Middle frontal gyrus (tissue), 1 donor: Measurements from ENCODE around the gene SLC37A1.
"Not testable (repeated sequence)": the region's sequence is repeated elsewhere in the genome, so short reads cannot be mapped to it uniquely, and the experiment has no call there.

Source experiments
- DNase-seq: peaks from one replicate; pipeline ENCODE4 v3.0.0-alpha.2; 2015; ENCODE audit warnings: low spot score; ENCODE audit errors: extremely low spot score

Gene SLC37A1

GRCh38 chr21:42592156-42592820, 78.6 kb downstream of the SLC37A1 start:
- no peak for DNase-seq

GRCh38 chr21:42593007-42593814, 79.6 kb downstream of the SLC37A1 start:
- DNase-seq, result peak; percentile 37

- no peak for DNase-seq
These were observed 81.1 kb downstream of the SLC37A1 start for GRCh38 chr21:42594616-42595282.

- no peak for DNase-seq
These were observed 81.9 kb downstream of the SLC37A1 start for GRCh38 chr21:42595283-42596187.

GRCh38 chr21:42596657-42597056, 83.0 kb downstream of the SLC37A1 start:
- no peak for DNase-seq

GRCh38 chr21:42597487-42598158, 84.0 kb downstream of the SLC37A1 start:
- no peak for DNase-seq

GRCh38 chr21:42598159-42598735, 84.6 kb downstream of the SLC37A1 start:
- no peak for DNase-seq

GRCh38 chr21:42599486-42599885, 85.8 kb downstream of the SLC37A1 start:
- no peak for DNase-seq

GRCh38 chr21:42599962-42600361, 86.3 kb downstream of the SLC37A1 start:
- no peak for DNase-seq

GRCh38 chr21:42601656-42602055, 88.0 kb downstream of the SLC37A1 start:
- no peak for DNase-seq

- DNase-seq, result no peak
These were observed 93.5 kb downstream of the SLC37A1 start for GRCh38 chr21:42607102-42607501.

GRCh38 chr21:42607525-42608102, 94.0 kb downstream of the SLC37A1 start:
- no peak for DNase-seq

- no peak for DNase-seq
These were observed 94.8 kb downstream of the SLC37A1 start for GRCh38 chr21:42608446-42608845.

- no peak for DNase-seq
These were observed 96.2 kb downstream of the SLC37A1 start for GRCh38 chr21:42609811-42610210.

GRCh38 chr21:42611852-42612251, 98.2 kb downstream of the SLC37A1 start:
- no peak for DNase-seq

GRCh38 chr21:42612390-42612789, 98.7 kb downstream of the SLC37A1 start:
- DNase-seq, result no peak

- DNase-seq, result no peak
These were observed 100.1 kb downstream of the SLC37A1 start for GRCh38 chr21:42613756-42614155.

GRCh38 chr21:42614396-42614795, 100.7 kb downstream of the SLC37A1 start:
- no peak for DNase-seq

- DNase-seq, result no peak
These were observed 101.2 kb downstream of the SLC37A1 start for GRCh38 chr21:42614811-42615351.

- DNase-seq, result not testable (repeated sequence)
These were observed 101.7 kb downstream of the SLC37A1 start for GRCh38 chr21:42615377-42615776.
